GM18511 (cell line): ENCODE data around the gene TIMM22.
"Not testable (repeated sequence)": the region's sequence is repeated elsewhere in the genome, so short reads cannot be mapped to it uniquely, and the experiment has no call there.

Experiments used
- ATAC-seq: cut with Tn5 transposase; IDR thresholded peaks from one replicate; pipeline ENCODE4 v1.9.1; 2021; ENCODE audit warnings: mild to moderate bottlenecking, moderate library complexity; ENCODE audit not compliant: unreplicated experiment

TIMM22 gene

DNA sequence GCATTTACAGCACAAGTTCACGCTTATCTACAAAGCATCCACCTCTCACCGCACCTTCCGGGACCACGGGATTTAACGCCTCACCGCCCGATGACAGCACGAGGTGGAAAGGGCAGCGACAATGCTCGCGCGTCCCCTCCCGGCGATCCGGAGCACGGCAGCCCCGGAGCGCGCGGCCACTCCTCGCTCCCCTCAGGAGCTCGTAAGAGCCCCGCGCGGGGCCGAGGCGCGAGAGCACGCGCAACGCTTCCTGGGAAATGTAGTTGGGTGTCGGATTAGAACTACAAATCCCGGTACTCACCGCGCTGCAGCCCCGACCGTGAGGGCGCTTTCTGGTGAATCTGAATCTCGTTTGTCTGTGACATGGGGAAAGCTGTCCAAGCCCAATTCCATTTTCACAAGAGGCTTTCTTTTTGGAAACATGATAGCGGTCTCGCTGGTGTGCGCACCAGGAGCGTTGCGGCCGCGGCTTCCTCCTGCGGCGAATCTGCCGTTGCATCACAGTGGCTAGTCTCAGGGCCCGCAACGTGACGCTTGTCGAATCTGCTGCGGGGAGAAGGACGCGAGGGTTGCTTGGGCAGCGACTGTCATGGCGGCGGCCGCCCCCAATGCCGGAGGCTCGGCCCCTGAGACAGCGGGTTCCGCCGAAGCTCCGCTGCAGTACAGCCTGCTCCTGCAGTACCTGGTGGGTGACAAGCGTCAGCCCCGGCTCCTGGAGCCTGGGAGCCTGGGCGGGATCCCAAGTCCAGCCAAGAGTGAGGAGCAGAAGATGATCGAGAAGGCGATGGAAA, at the start of gene TIMM22:
TSS of gene TIMM22 (plus strand) at position 576 of the 791 bp plus-strand sequence. CDS start at position 590, 14 bp downstream.
- ATAC-seq: peak; percentile 90

DNA sequence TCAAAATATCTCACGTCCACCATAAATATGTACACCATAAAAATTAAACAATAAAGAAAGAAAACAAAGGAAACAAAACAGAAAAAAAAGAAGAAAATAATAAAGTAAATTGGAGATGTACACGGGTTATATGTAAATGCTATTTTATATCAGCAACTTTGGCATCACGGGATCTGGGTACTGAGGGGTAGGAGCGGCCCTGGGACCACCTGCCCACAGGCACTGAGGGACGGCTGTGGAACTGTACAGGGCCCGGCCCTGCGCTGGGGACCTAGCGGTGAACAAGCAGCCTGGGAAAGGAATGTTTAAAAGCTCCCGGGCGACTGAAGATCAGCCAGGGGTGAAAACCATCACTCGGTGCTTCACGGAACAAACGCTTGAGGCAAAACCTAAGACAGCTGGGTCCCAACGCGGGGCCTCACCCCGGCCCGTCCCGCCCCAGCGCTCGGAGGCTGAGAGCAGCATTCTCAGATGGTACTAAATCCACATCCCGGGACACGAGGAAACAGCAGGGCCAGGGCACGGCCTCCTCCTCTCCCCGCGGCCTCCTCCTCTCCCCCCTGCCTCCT, 48.6 kb upstream of the TIMM22 start:
- ATAC-seq: no peak

DNA sequence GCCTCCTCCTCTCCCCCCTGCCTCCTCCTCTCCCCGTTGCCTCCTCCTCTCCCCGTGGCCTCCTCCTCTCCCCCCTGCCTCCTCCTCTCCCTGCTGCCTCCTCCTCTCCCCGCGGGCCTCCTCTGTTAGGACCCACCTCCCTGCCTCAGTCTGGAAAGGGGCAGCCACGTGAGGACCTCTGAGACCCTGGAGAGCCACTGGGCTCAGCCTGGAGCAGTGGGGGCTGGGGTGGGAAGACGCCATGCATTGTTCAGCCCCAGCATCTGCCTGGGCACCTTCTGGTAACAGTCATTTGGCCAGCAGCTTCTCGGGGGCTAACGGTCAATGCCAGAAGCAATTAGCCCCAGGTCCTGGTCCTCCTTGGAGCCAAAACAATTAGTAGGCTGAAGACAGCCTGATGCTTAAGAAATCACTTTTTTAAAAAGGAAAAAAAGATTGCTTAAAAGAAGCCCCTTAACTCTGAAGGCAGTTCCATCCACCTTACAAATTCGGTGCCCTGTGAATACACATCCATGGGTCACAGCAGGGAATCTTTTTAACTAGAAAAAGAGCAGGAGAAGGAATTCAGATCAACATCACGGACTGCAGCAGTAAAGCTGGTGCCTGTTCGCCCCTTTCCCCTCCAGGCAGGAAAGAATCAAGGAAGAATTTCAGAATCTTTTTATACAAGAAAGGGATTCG, 47.2 kb upstream of the TIMM22 start:
- ATAC-seq: no peak

DNA sequence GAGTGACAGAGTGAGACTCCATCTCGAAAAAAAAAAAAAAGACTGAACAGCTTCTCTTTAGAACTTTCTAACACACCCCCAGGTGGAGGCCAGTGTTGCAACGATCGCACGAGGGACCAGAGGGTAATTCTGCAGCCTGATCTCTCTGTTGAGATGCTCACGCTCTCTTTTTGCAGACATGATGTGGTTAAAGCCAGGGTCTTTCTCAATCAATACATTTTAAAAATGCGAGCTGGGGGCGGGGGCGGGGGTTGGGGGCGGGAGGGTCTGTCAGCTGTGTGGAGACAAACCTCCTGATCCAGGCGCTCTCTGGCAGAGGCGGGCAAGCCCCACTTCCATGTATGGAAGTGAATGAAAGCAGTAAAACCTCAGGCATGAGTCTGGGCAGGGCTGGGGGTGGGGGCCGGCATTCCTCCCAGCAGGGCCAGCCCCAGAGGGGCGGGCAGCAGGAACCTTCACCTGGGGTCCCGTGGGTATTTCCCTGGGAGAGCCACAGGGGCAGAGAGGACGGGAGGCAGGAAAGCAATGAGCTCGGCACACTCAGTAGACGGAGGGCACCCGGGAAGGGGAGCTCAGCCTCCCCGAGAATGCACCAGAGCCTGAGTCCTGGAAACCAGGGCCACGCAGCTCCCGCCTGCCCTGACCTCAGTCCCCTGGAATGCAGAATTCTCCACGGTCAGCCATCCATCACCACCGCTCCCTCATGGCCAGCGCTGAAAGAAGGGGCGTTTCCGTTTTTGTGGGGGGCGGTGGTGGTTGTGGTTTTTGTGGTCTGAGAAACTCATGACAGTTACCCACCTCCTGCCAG, 45.4 kb upstream of the TIMM22 start:
- no peak for ATAC-seq

DNA sequence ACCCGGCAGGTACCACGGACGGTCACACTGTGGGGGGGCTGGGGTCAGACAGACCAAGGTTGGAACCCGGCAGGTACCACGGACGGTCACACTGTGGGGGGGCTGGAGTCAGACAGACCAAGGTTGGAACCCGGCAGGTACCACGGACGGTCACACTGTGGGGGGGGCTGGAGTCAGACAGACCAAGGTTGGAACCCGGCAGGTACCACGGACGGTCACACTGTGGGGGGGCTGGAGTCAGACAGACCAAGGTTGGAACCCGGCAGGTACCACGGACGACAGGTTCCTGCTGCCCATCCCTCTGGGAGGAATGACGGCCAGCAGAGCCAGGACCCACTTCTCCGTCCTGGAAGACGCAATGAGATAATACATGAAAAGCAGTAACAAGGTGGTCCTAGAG, 44.3 kb upstream of the TIMM22 start:
- not testable (repeated sequence) for ATAC-seq

DNA sequence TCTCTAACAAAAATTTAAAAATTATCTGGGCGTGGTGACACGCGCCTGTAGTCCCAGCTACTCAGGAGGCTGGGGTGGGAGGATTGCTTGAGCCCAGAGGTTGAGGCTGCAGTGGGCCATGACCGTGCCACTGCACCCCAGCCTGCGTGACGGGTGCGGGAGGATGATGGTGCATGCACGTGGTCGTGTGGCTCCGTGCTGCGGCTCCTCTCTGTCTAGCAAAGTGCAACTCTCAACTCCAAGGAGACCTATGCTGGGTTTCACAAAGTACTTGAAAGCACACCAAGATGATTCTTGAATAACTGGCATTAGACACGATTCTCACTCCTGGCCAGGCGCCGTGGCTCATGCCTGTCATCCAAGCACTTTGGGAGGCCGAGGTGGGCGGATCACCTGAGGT, 43.2 kb upstream of the TIMM22 start:
- ATAC-seq: no peak

DNA sequence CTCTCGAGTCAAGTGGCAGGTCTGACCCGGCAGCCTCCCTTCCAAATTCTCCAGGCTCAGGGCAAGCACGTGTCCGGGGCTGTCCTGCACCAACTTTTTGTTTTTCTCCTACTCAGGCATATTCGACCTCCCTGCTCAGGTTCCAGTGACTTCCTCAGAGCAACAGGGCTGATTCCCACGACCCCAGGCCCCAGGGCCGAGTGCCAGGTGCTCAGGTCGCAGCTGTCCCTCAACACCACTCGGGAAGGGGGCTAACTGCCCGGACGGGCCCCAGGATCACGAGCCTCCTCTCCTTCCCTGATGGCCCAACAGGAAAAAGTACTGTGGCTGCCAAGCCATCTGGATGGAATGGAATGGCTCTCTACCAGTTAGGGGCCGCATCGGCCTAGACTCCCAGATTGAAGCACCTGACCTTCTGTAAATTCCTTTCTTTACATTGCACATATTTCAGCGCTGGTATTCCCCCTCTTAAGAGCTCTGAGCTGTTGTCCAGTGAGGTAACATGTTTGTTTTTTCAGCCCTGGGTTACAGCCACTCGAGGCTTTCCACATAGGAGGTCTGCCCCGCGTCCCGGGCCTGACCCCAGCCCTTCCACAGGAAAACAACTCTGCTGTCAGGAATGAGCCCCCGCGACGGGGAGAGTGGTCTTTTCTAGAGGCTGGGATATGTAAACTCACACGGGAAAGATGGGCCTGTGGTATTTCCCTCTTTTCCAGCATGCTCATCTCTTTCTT, 42.3 kb upstream of the TIMM22 start:
- no peak for ATAC-seq

DNA sequence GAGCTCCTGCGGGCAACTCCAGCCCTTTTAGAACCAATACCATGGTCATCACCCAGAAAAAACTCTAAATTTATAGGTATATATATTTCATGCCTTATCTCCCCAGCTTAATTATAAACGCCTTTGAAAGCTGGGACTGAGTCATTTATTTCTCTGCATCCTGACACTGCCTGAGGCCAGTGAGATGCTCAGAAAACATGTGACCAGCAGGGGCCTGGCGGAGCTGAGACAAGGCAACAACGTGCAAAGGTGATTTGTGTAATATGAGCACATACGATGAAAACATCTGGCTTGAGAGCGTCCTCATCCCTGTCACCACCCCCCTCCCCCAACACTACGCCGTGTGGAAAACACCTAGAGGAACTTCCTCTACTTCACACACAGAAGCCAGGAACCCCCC, 40.0 kb upstream of the TIMM22 start:
- no peak for ATAC-seq

DNA sequence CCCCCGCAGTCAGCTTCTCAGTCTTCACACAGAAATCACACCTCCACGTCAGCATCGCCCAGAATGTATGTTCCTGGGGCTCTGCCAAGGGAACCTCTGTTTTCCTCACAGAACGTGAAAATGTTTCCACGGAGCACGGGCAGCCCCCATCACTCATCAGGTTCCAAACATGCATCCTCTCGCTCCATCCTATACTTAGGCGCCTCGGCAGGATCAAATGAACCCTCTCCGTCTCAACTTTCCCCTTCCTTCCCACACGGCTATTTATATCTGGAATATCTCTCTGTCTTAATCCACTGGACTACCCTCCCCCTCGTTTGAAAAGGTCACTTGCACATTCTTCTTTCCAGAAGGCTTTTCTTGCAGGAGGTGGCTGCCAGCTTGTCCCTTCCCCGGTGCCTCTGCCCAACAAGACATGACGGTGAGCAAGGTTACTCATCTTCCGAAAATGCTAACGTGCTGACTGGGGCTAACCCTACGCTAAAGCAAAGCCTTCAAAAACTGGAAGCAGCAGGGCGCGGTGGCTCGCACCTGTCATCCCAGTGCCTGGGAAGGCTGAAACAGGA, 39.0 kb upstream of the TIMM22 start:
- no peak for ATAC-seq

DNA sequence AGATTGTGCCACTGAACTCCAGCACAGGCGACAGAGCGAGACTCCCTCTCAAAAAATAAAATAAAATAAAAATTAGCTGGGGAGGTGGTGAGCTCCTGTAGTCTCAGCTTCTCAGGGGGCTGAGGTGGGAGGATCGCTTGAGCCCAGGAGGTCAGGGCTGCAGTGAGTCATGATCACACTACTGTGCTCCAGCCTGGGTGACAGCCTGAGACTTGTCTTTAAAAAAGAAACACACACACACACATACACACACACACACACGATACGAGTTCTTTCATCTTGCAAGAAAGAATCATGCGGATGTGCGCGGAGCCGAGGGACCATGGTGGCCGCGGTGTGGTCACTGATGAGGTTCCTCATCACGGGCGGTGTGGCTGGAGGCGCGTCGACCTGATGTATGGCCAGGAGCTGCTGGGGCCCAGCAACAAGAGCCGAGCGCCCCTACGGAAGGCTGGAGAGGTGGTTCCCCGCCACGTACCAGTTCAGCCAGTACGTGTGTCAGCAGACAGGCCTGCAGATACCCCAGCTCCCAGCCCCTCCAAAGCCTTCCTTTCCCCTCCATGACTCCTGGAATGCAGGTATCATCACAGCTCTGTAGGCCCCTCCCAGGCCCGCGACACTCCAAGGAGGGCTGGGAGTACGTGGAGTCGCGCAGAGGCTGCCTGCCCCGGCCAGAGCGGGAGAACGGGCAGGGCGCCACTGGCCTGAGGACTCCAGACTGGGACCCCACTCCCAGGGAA, 38.0 kb upstream of the TIMM22 start:
- ATAC-seq: no peak

DNA sequence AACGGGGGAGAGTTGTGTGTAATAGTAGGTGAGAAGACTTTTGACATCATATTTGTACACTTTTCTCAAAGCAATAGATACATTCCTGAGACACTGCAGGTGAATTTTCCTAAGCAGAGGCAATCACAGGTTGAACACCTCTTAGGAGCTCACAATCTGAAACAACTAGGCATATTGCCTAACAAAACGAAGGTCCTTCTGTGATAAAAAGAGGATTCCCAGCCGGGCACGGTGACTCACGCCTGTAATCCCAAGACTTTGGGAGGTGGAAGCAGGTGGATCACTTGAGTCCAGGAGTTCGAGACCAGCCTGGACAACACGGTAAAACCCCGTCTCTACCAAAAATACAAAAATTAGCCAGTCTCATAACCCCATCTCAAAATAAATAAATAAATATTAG, 34.8 kb upstream of the TIMM22 start:
- no peak for ATAC-seq

DNA sequence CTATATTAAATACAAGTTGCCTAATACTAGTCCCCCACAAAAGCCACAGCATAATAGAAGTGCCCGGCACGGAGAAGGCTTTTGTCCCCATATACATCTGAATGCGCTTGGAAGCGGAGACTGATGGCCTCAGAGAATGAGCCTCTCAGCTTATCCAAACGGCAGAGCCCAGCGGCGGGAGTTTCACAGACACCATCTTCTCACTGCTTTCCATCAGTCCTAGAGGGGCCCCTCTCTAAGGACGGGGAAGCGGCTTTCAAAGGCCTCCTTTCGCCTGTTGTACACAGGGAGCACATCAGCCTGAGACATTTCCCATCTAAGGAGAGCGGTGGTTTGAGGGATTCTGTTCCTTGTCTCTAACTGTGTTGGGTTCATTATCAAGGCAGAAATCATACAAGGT, 34.3 kb upstream of the TIMM22 start:
- ATAC-seq: no peak

DNA sequence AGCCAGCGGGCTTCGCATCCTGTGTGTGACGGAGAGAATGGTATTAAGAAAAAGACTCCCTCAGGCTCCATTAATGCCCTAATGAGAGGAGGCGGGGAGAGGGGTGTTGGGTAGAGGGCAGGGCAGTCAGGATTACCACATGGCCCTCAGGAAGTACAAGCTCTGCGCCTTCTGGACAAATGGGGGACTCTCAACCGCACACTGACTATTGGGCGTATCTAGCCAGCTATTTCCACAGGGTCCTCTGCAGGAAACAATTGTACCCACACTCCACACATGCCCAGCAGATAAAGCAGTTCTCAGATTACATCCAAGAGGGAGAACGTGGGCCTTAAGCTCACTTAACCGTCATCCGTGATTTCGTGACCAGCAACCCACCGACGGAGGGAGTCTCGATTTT, 32.1 kb upstream of the TIMM22 start:
- no peak for ATAC-seq

DNA sequence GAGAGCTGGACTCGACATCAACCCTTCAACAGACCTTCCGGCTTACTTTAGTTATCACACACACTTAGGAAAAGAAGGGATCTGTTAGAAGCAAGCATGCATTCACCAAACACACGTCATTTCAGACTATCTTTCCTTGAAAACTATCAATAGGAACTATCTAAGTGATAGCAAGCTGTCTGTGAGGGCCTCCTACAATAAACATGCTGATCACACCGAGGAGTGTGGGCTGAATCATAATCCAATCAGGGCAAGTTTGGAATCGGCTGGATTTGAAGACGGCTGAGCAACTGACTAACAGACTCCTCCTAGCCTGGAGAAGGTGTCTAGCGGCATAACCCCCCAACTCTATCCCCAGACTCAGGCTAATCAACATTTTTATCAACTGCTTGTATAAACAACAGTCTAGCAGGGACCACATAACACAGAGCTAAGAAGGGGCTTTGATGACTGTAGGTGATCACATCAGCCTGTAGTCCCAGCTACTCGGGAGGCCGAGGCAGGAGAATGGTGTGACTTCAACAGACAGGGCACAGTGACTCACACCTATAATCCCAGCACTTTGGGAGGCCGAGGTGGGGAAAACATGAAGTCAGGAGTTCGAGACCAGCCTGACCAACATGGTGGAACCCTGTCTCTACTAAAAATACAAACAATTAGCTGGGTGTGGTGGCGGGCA, 31.5 kb upstream of the TIMM22 start:
- no peak for ATAC-seq

DNA sequence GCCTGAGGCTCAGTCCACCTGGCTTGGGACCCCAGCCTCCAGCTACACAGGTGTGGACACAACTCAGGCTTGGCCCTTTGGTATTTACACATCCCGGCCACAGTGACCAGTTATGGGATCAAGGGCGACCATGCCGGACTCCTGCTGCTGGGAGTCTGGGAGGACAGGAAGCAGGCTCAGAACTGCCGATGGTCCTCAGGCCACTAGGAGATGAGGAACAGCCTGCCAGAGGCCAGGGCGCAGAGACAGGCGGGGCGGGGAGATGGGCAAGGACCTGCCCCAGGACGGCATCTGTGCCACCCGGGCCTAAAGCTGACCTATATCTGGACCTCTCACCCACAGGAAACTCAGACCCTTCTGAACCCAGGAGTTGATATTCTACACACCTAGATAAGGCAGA, 29.8 kb upstream of the TIMM22 start:
- no peak for ATAC-seq

DNA sequence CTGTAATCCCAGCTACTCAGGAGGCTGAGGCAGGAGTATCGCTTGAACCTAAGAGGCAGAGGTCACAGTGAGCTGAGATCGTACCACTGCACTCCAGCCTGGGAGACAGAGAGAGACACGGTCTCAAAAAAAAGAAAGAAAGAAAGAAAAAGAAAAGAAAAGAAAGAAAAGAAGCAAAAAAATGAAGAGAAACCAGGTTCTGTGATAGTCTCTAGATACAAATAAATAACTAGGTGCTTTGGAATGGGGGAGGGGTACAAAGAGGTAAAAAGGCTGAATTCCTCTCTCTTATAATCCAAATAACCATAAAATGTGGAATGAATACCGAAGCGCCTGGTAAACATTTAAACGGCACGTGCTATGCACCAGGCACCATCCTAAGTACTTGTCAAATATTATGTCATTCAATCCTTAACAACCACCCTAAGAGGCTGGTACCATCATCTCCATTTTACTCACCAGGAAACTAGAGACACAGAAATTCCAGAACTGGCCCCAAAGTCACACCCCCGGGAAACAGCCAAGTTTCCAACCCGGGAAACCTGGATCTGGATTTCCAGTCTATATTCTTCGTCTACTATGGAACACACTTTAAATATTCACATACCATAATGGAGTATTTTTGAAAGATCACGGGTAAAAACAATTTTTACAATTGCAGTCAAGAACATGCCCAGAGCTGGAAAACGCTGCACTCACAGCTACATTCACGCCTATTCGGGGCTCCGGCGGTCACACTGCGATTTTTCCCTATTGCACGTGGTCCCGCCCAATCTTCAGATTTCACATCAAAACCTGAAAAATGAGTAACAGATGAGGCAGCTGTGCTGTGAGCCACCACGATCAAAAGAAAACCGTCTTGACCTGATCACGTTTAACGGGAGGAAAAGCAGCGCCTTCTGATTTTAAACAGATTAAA, 27.9 kb upstream of the TIMM22 start:
- no peak for ATAC-seq

DNA sequence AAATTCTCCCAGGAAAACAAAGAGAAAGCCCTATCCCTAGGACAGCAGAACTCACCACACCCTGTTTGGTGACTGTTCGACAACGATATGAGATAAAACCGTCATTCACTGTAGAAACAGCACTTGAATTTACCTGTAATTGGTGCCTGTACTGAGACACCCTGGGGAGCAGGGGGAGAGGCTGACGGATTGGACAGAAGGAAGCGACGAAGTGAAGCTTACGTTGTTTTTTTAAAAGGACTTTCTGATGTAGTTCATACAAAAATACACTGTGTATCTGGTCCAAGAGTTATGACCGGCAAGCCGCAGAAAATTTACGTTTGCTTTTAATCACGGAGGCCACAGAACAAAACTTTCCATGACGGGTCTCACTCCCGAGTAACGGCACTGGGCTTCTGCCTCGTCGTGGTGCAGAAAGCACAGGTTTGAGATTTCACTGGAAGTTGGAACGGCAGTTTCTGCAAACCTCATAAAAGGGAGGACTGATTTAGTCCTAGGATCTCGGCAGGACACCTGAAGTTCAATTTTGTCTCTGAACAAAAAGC, 27.0 kb upstream of the TIMM22 start:
- no peak for ATAC-seq

DNA sequence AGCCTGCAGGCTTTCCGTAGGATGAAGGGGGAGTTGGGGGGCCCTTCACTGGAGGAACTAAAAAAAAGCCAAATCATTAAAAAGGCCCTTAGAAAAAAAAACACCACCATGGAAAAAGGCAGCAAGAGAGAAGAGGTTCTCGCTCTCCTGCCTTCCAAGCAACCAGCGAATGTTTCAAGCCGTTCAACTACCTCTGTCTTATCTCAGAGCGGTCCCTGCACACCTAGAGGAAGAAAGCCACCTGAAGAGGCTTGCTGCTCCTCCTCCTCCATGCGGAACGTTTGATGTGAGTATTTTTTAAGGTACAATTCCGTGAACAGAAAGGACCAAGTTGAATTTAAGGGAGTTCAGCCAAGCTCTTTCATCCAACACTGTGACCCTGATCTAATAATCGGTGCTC, 26.6 kb upstream of the TIMM22 start:
- no peak for ATAC-seq
